Neural cell (in vitro differentiated cells): Measurements from ENCODE around the gene ZNF770. TPM values are rescaled to one million over a fixed set of nuclear protein-coding genes. Genes with fewer than 3 reads are reported as not detected.
"Not testable (repeated sequence)": the region's sequence is repeated elsewhere in the genome, so short reads cannot be mapped to it uniquely, and the experiment has no call there.

ENCODE experiments used
- H2AFZ ChIP-seq: fragments of 200-600, 300-800 bp; sonication (generic), shearing (Covaris generic); 2 replicates; pipeline ENCODE4 v1.6.0; 2014; ENCODE audit warnings: low read depth, mild to moderate bottlenecking, antibody characterized with exemption, low read length, moderate library complexity
- H3F3A ChIP-seq: fragments of 200-600 bp; shearing (Covaris generic); 2 replicates; pipeline ENCODE4 v1.6.1; 2016; ENCODE audit warnings: mild to moderate bottlenecking, moderate library complexity, mixed read lengths, antibody characterized with exemption, low read length; ENCODE audit not compliant: insufficient read depth, poor library complexity, severe bottlenecking
- H3K27ac ChIP-seq: fragments of 200-600, 300-800 bp; sonication (generic), shearing (Covaris generic); 2 replicates; pipeline ENCODE4 v1.5.1; 2014; ENCODE audit warnings: mild to moderate bottlenecking, low read length, moderate library complexity
- H3K27me3 ChIP-seq: fragments of 300-800, 200-600 bp; sonication (generic), shearing (Covaris generic); 2 replicates; pipeline ENCODE4 v1.6.0; 2014; ENCODE audit warnings: mild to moderate bottlenecking, low read depth, low read length, moderate library complexity; ENCODE audit not compliant: insufficient read depth
- H3K36me3 ChIP-seq: fragments of 300-800, 200-600 bp; sonication (generic), shearing (Covaris generic); 2 replicates; pipeline ENCODE4 v1.5.1; 2014; ENCODE audit warnings: mild to moderate bottlenecking, antibody characterized with exemption, low read length, moderate library complexity; ENCODE audit not compliant: insufficient read depth
- H3K4me2 ChIP-seq: fragments of 300-800, 200-600 bp; sonication (generic), shearing (Covaris generic); 2 replicates; pipeline ENCODE4 v1.6.0; 2014; ENCODE audit warnings: mild to moderate bottlenecking, low read length
- H3K4me3 ChIP-seq: fragments of 300-800, 200-600 bp; sonication (generic), shearing (Covaris generic); 2 replicates; pipeline ENCODE4 v1.5.1; 2014; ENCODE audit warnings: mild to moderate bottlenecking, low read length, moderate library complexity
- H3K79me2 ChIP-seq: fragments of 200-600 bp; shearing (Covaris generic); replicated peaks from 2 replicates; pipeline ENCODE4 v1.6.0; 2014; ENCODE audit warnings: mild to moderate bottlenecking, low read length, moderate library complexity; ENCODE audit not compliant: insufficient read depth
- H3K9ac ChIP-seq: fragments of 300-800, 200-600 bp; sonication (generic), shearing (Covaris generic); 2 replicates; pipeline ENCODE4 v1.6.1; 2016; ENCODE audit warnings: mild to moderate bottlenecking, low read length, mixed read lengths
- H3K9me2 ChIP-seq: fragments of 200-600 bp; shearing (Covaris generic); 2 replicates; pipeline ENCODE4 v1.6.1; 2016; ENCODE audit warnings: mild to moderate bottlenecking, low read length, mixed read lengths; ENCODE audit not compliant: insufficient read depth
- H3K9me3 ChIP-seq: fragments of 200-600, 300-800 bp; sonication (generic), shearing (Covaris generic); 2 replicates; pipeline ENCODE4 v1.6.1; 2016; ENCODE audit warnings: mild to moderate bottlenecking, mixed run types, low read length, moderate library complexity, mixed read lengths
- H4K20me1 ChIP-seq: fragments of 200-600 bp; shearing (Covaris generic); 2 replicates; pipeline ENCODE4 v1.6.1; 2016; ENCODE audit warnings: mild to moderate bottlenecking, mixed run types; ENCODE audit not compliant: insufficient read depth
- CTCF ChIP-seq: fragments of 450-650 bp; IDR thresholded peaks from 2 replicates; pipeline ENCODE4 v1.5.1; 2014; ENCODE audit warnings: antibody characterized with exemption, mild to moderate bottlenecking, moderate library complexity; ENCODE audit not compliant: poor library complexity, severe bottlenecking
- EP300 ChIP-seq: fragments of 450-650 bp; conservative IDR thresholded peaks from 2 replicates; pipeline ENCODE4 v1.6.1; 2014; ENCODE audit warnings: antibody characterized with exemption, mild to moderate bottlenecking, moderate library complexity; ENCODE audit not compliant: poor library complexity, severe bottlenecking
- EZH2 ChIP-seq: fragments of 200-600, 300-800 bp; shearing (Covaris generic), sonication (generic); IDR thresholded peaks from 2 replicates; pipeline ENCODE4 v1.6.1; 2014; ENCODE audit warnings: antibody characterized with exemption, low read length, borderline replicate concordance, mild to moderate bottlenecking; ENCODE audit not compliant: insufficient read depth, poor library complexity, severe bottlenecking
- MXI1 ChIP-seq: fragments of 450-650 bp; conservative IDR thresholded peaks from 2 replicates; pipeline ENCODE4 v1.6.1; 2014; ENCODE audit warnings: antibody characterized with exemption, mild to moderate bottlenecking; ENCODE audit not compliant: poor library complexity, severe bottlenecking
- POLR2AphosphoS5 ChIP-seq: IDR thresholded peaks from 2 replicates; pipeline ENCODE4 v1.6.1; 2012
- RAD21 ChIP-seq: fragments of 450-650 bp; conservative IDR thresholded peaks from 2 replicates; pipeline ENCODE4 v1.6.1; 2014; ENCODE audit warnings: antibody characterized with exemption, mild to moderate bottlenecking, moderate library complexity
- REST ChIP-seq: IDR thresholded peaks from 2 replicates; pipeline ENCODE4 v1.6.1; 2012; ENCODE audit warnings: borderline replicate concordance
- SMC3 ChIP-seq: fragments of 450-650 bp; conservative IDR thresholded peaks from 2 replicates; pipeline ENCODE4 v1.6.1; 2014; ENCODE audit warnings: antibody characterized with exemption, mild to moderate bottlenecking, moderate library complexity; ENCODE audit not compliant: poor library complexity
- TAF1 ChIP-seq: IDR thresholded peaks from 2 replicates; pipeline ENCODE4 v1.6.1; 2012; ENCODE audit warnings: low read depth
- polyA plus RNA-seq: library from polyadenylated mRNA; depleted of rRNA; stranded (reverse); fragments of >200 nt; gene quantifications from 2 replicates; pipeline ENCODE4 v1.2.3, GENCODE V29; 2014

Gene ZNF770
- polyA plus RNA-seq, 1 donor from 2014 or later: 18.9 TPM

- Histone ChIP-seq H3K27ac (no peak overlapping the region), H3K36me3 (no peaks in the 10 kb centered on the region), H3F3A (no peaks in the 10 kb centered on the region), H3K27me3 (no peaks in the 10 kb centered on the region), H3K79me2 (no peaks in the 10 kb centered on the region), H3K9me2 (no peaks in the 10 kb centered on the region), H3K9me3 (no peaks in the 10 kb centered on the region), H3K4me2 (no peak overlapping the region), H4K20me1 (no peaks in the 10 kb centered on the region), H3K9ac (no peak overlapping the region), H3K4me3 (no peak overlapping the region), H2AFZ (no peak overlapping the region)
- TF ChIP-seq TAF1 (no peak), POLR2AphosphoS5 (no peak), CTCF (no peak), MXI1 (no peak), EZH2 (no peak)
Observed at GRCh38 chr15:34943711-34944110, 44.4 kb downstream of the ZNF770 start.

- not testable (repeated sequence) for H3K27ac ChIP-seq, H2AFZ ChIP-seq, H3K9me3 ChIP-seq, H3K4me3 ChIP-seq, H3K9ac ChIP-seq, H3K27me3 ChIP-seq, H3K4me2 ChIP-seq, H3K79me2 ChIP-seq, H3K36me3 ChIP-seq, H3F3A ChIP-seq, H4K20me1 ChIP-seq, H3K9me2 ChIP-seq
Observed at GRCh38 chr15:34943264-34943663, 44.8 kb downstream of the ZNF770 start.

GRCh38 chr15:34942363-34942762, 45.7 kb downstream of the ZNF770 start:
- no peaks in the 10 kb centered on the region for H3K36me3 ChIP-seq
- TF ChIP-seq SMC3 (no peak), EP300 (no peak), MXI1 (no peak), TAF1 (no peak), CTCF (no peak), RAD21 (no peak), REST (no peak), EZH2 (no peak), POLR2AphosphoS5 (no peak)

More at GRCh38 chr15:34942363-34942762, 45.7 kb downstream of the ZNF770 start:
- Histone ChIP-seq H3K9ac (no peak overlapping the region), H3F3A (no peaks in the 10 kb centered on the region), H3K27me3 (no peaks in the 10 kb centered on the region), H3K27ac (no peak overlapping the region), H2AFZ (no peak overlapping the region), H3K4me3 (no peak overlapping the region), H3K9me2 (no peaks in the 10 kb centered on the region), H3K79me2 (no peaks in the 10 kb centered on the region), H4K20me1 (no peaks in the 10 kb centered on the region), H3K4me2 (no peak overlapping the region), H3K9me3 (no peaks in the 10 kb centered on the region)
